HUES64 (cell line): ENCODE measurements around the gene INTS7. TPM values are rescaled to one million over a fixed set of nuclear protein-coding genes. Genes with fewer than 3 reads are reported as not detected.

Experiments used
- H3K27ac ChIP-seq: 2 replicates; pipeline ENCODE4 v1.7.0; 2013; ENCODE audit warnings: low read depth, low read length, inconsistent platforms
- H3K27me3 ChIP-seq: 2 replicates; pipeline ENCODE4 v1.6.1; 2013; ENCODE audit warnings: mild to moderate bottlenecking, low read length; ENCODE audit not compliant: insufficient read depth
- H3K36me3 ChIP-seq: 2 replicates; pipeline ENCODE4 v1.6.1; 2013; ENCODE audit warnings: mild to moderate bottlenecking, low read length; ENCODE audit not compliant: insufficient read depth
- H3K4me1 ChIP-seq: 2 replicates; pipeline ENCODE4 v1.6.1; 2013; ENCODE audit warnings: mild to moderate bottlenecking, low read length, moderate library complexity; ENCODE audit not compliant: insufficient read depth
- H3K4me3 ChIP-seq: 2 replicates; pipeline ENCODE4 v1.5.1; 2013; ENCODE audit warnings: mild to moderate bottlenecking, low read length, moderate library complexity
- H3K9ac ChIP-seq: 2 replicates; pipeline ENCODE4 v1.6.1; 2013; ENCODE audit warnings: mild to moderate bottlenecking, low read depth, low read length
- H3K9me3 ChIP-seq: 2 replicates; pipeline ENCODE4 v1.6.1; 2013; ENCODE audit warnings: low read depth, low read length; ENCODE audit not compliant: insufficient read depth
- WGBS: fragments of 150-250, 120-280 bp; methylation state at CpG from one replicate; pipeline ENCODE4 v1.1.7; 2013; ENCODE audit warnings: missing lambda C conversion rate; 5-methylcytosine and 5-hydroxymethylcytosine counted together
- polyA plus RNA-seq, 2 experiments: library from polyadenylated mRNA; stranded (reverse); fragments of 50-300 nt; gene quantifications; one replicate each; pipeline ENCODE4 v1.2.3, GENCODE V29; 2013

Gene INTS7
- 25.6 TPM for polyA plus RNA-seq (2013, experiment 1 of 2)
- polyA plus RNA-seq (2013, experiment 2 of 2) = 18.6 TPM

GRCh38 chr1:212035123-212035834 is at the start of gene INTS7, which contains the start of gene DTL:
TSS of gene INTS7 (minus strand) at chr1:212035557. CDS start at chr1:212035437, 120 bp downstream.
TSS of gene DTL (plus strand) at chr1:212035748. CDS start at chr1:212035891, 143 bp downstream.
- H3K9me3 ChIP-seq = no peaks in the 10 kb centered on the region
- WGBS = under 1% methylated on average over 53 of the region's 53 CpGs
- H3K4me3 ChIP-seq = peak within 1 kb of the TSS; percentile 69
- peaks cover 14% of the 10 kb centered on the region for H3K4me1 ChIP-seq
- no peaks in the 10 kb centered on the region for H3K27me3 ChIP-seq
- peak within 1 kb of the TSS; percentile 97 for H3K9ac ChIP-seq
- peak within 1 kb of the TSS; percentile 83 for H3K27ac ChIP-seq
- peaks cover 31% of the 10 kb centered on the region for H3K36me3 ChIP-seq

- H3K9me3 ChIP-seq = no peaks in the 10 kb centered on the region
- H3K4me1 ChIP-seq = no peaks in the 10 kb centered on the region
- no peak overlapping the region for H3K9ac ChIP-seq
- H3K27ac ChIP-seq = no peak overlapping the region
- no peak overlapping the region for H3K4me3 ChIP-seq
- no peaks in the 10 kb centered on the region for H3K27me3 ChIP-seq
- H3K36me3 ChIP-seq = peaks cover 96% of the 10 kb centered on the region
- 95% methylated on average over 2 of the region's 2 CpGs for WGBS
These were observed 47.5 kb upstream of the INTS7 start for GRCh38 chr1:212082765-212083406.

- WGBS = 98% methylated on average over 2 of the region's 2 CpGs
- H3K9ac ChIP-seq = no peak overlapping the region
- no peaks in the 10 kb centered on the region for H3K27me3 ChIP-seq
- no peak overlapping the region for H3K4me3 ChIP-seq
- no peaks in the 10 kb centered on the region for H3K4me1 ChIP-seq
- H3K9me3 ChIP-seq = no peaks in the 10 kb centered on the region
- H3K27ac ChIP-seq = no peak overlapping the region
- peaks cover 99% of the 10 kb centered on the region for H3K36me3 ChIP-seq
These were observed 43.5 kb upstream of the INTS7 start for GRCh38 chr1:212078826-212079225.

GRCh38 chr1:212077028-212077427 is 41.7 kb upstream of the INTS7 start:
- peaks cover 97% of the 10 kb centered on the region for H3K36me3 ChIP-seq
- H3K4me3 ChIP-seq = no peak overlapping the region
- no peaks in the 10 kb centered on the region for H3K9me3 ChIP-seq
- H3K9ac ChIP-seq = no peak overlapping the region
- no peaks in the 10 kb centered on the region for H3K27me3 ChIP-seq
- WGBS = 95% methylated on average over 1 of the region's 2 CpGs
- no peak overlapping the region for H3K27ac ChIP-seq
- H3K4me1 ChIP-seq = no peaks in the 10 kb centered on the region

- peaks cover 97% of the 10 kb centered on the region for H3K36me3 ChIP-seq
- H3K4me3 ChIP-seq = no peak overlapping the region
- H3K27ac ChIP-seq = no peak overlapping the region
- H3K9ac ChIP-seq = no peak overlapping the region
- whole genome bisulfite sequencing = 94% methylated on average over 3 of the region's 3 CpGs
- no peaks in the 10 kb centered on the region for H3K4me1 ChIP-seq
- H3K9me3 ChIP-seq = no peaks in the 10 kb centered on the region
- H3K27me3 ChIP-seq = no peaks in the 10 kb centered on the region
These were observed 39.5 kb upstream of the INTS7 start for GRCh38 chr1:212074856-212075255.

GRCh38 chr1:212074313-212074712 is 39.0 kb upstream of the INTS7 start:
- peaks cover 95% of the 10 kb centered on the region for H3K36me3 ChIP-seq
- H3K4me1 ChIP-seq = no peaks in the 10 kb centered on the region
- no peaks in the 10 kb centered on the region for H3K27me3 ChIP-seq
- H3K4me3 ChIP-seq = no peak overlapping the region
- H3K9me3 ChIP-seq = no peaks in the 10 kb centered on the region
- no peak overlapping the region for H3K9ac ChIP-seq
- 94% methylated on average over 3 of the region's 3 CpGs for WGBS
- no peak overlapping the region for H3K27ac ChIP-seq

- WGBS = no CpG with 5 or more reads among the region's 1 CpG
- H3K9ac ChIP-seq = no peak overlapping the region
- H3K36me3 ChIP-seq = peaks cover 95% of the 10 kb centered on the region
- no peak overlapping the region for H3K4me3 ChIP-seq
- H3K4me1 ChIP-seq = no peaks in the 10 kb centered on the region
- no peak overlapping the region for H3K27ac ChIP-seq
- no peaks in the 10 kb centered on the region for H3K27me3 ChIP-seq
- H3K9me3 ChIP-seq = no peaks in the 10 kb centered on the region
These were observed 38.1 kb upstream of the INTS7 start for GRCh38 chr1:212073490-212073889.

GRCh38 chr1:212072047-212072446 is 36.7 kb upstream of the INTS7 start:
- H3K9ac ChIP-seq = no peak overlapping the region
- no peaks in the 10 kb centered on the region for H3K9me3 ChIP-seq
- 100% methylated on average over 1 of the region's 1 CpG for WGBS
- no peaks in the 10 kb centered on the region for H3K4me1 ChIP-seq
- no peaks in the 10 kb centered on the region for H3K27me3 ChIP-seq
- no peak overlapping the region for H3K27ac ChIP-seq
- no peak overlapping the region for H3K4me3 ChIP-seq
- peaks cover 95% of the 10 kb centered on the region for H3K36me3 ChIP-seq

- Histone ChIP-seq H3K27me3 (no peaks in the 10 kb centered on the region), H3K36me3 (peaks cover 95% of the 10 kb centered on the region), H3K27ac (no peak overlapping the region), H3K9ac (no peak overlapping the region), H3K4me3 (no peak overlapping the region), H3K9me3 (no peaks in the 10 kb centered on the region), H3K4me1 (no peaks in the 10 kb centered on the region)
These were observed 35.5 kb upstream of the INTS7 start for GRCh38 chr1:212070720-212071302.

- Histone ChIP-seq H3K27me3 (no peaks in the 10 kb centered on the region), H3K4me1 (no peaks in the 10 kb centered on the region), H3K9ac (no peak overlapping the region), H3K9me3 (no peaks in the 10 kb centered on the region), H3K27ac (no peak overlapping the region), H3K4me3 (no peak overlapping the region), H3K36me3 (peaks cover 94% of the 10 kb centered on the region)
- WGBS = 100% methylated on average over 3 of the region's 3 CpGs
These were observed 32.4 kb upstream of the INTS7 start for GRCh38 chr1:212067787-212068186.

GRCh38 chr1:212062832-212063438 is 27.6 kb upstream of the INTS7 start:
- H3K9ac ChIP-seq = no peak overlapping the region
- H3K4me3 ChIP-seq = no peak overlapping the region
- 96% methylated on average over 4 of the region's 5 CpGs for WGBS
- no peaks in the 10 kb centered on the region for H3K27me3 ChIP-seq
- H3K4me1 ChIP-seq = no peaks in the 10 kb centered on the region
- peaks cover 87% of the 10 kb centered on the region for H3K36me3 ChIP-seq
- no peaks in the 10 kb centered on the region for H3K9me3 ChIP-seq
- H3K27ac ChIP-seq = no peak overlapping the region
